Prostate gland (tissue), 2 donors: ENCODE data around the gene GGT5. TPM values are rescaled to one million over a fixed set of nuclear protein-coding genes. Genes with fewer than 3 reads are reported as not detected.

Experiments
- DNase-seq: peaks from one replicate; pipeline ENCODE4 v3.0.0-alpha.2; 2019; ENCODE audit warnings: low spot score
- H3K27ac ChIP-seq, 2 donors: fragments of 200-600 bp; sonication (generic); 2 replicates each; pipeline ENCODE4 v1.5.1; 2017 to 2019
- H3K27me3 ChIP-seq: fragments of 200-600 bp; sonication (generic); replicated peaks from 2 replicates; pipeline ENCODE4 v1.5.1; 2019; ENCODE audit not compliant: insufficient read depth
- H3K36me3 ChIP-seq, 2 donors: fragments of 200-600 bp; sonication (generic); 1 replicate in 1 of 2; 2 replicates in 1 of 2; pipeline versions ENCODE4 v1.5.1 to v1.8.1; 2017 to 2019
- H3K4me1 ChIP-seq: fragments of 200-600 bp; sonication (generic); replicated peaks from 2 replicates; pipeline ENCODE4 v1.5.1; 2019
- H3K4me3 ChIP-seq, 2 donors: fragments of 200-600 bp; sonication (generic); 2 replicates each; pipeline ENCODE4 v1.5.1; 2017 to 2019
- H3K9me3 ChIP-seq: fragments of 200-600 bp; sonication (generic); 2 replicates; pipeline ENCODE4 v1.5.1; 2017
- CTCF ChIP-seq, 4 experiments: fragments of 200-600 bp in 2 of 4; fragments of 450-650 bp in 2 of 4; sonication (generic) in 2 of 4; IDR thresholded peaks; 1 replicate in 3 of 4; 2 replicates in 1 of 4; pipeline ENCODE4 v1.5.1; 2016 to 2019; ENCODE audit warnings: antibody characterized with exemption in 4 of 4, mild to moderate bottlenecking in 2 of 4, moderate library complexity in 2 of 4
- POLR2A ChIP-seq: fragments of 450-650 bp; IDR thresholded peaks from one replicate; pipeline ENCODE4 v1.6.1; 2016; ENCODE audit warnings: antibody characterized with exemption, mild to moderate bottlenecking
- POLR2AphosphoS5 ChIP-seq: sonication (generic); formaldehyde crosslinking; IDR thresholded peaks from one replicate; pipeline ENCODE4 v1.6.1; 2017; ENCODE audit warnings: antibody characterized with exemption
- WGBS: methylation state at CpG from one replicate; pipeline ENCODE4 v1.1.5; 2018; 5-methylcytosine and 5-hydroxymethylcytosine counted together
- intact Hi-C: fragments of 100-400 bp; cut with DNase I; formaldehyde crosslinking; loops from one replicate; pipeline ENCODE4 v1.14.2; 2022
- total RNA-seq, 2 donors: library from RNA; depleted of rRNA; stranded (reverse); fragments of >200 nt; gene quantifications; one replicate each; pipeline ENCODE4 v1.1.0, GENCODE V29; 2016

Gene GGT5
- total RNA-seq, 2 donors from 2014 or later, result 19.2 to 39.7 TPM

GRCh38 chr22:24170632-24171031, 74.2 kb downstream of the GGT5 start:
- no peaks in the 10 kb centered on the region for H3K9me3 ChIP-seq
- H3K4me3 ChIP-seq, result no peak overlapping the region
- no peak for DNase-seq
- no peak overlapping the region for H3K27ac ChIP-seq
- TF ChIP-seq CTCF (IDR thresholded peaks at IDR 0.05) (no peak), POLR2AphosphoS5 (no peak), POLR2A (no peak)
- no peaks in the 10 kb centered on the region for H3K27me3 ChIP-seq
- intact Hi-C loops, result no loop called here
- peaks cover 16 to 36% of the 10 kb centered on the region in 2 donors for H3K36me3 ChIP-seq
- 93% methylated on average over 5 of the region's 5 CpGs for WGBS
- H3K4me1 ChIP-seq, result no peaks in the 10 kb centered on the region

GRCh38 chr22:24170188-24170587, 74.7 kb downstream of the GGT5 start:
- Histone ChIP-seq H3K27ac (no peak overlapping the region), H3K4me1 (no peaks in the 10 kb centered on the region), H3K27me3 (no peaks in the 10 kb centered on the region), H3K9me3 (no peaks in the 10 kb centered on the region), H3K36me3 (peaks cover 16 to 36% of the 10 kb centered on the region in 2 donors), H3K4me3 (no peak overlapping the region)
- intact Hi-C loops, result no loop called here
- 80% methylated on average over 12 of the region's 12 CpGs for WGBS
- no peak for TF ChIP-seq POLR2AphosphoS5
- no peak for TF ChIP-seq POLR2A
- no peak for TF ChIP-seq CTCF (IDR thresholded peaks at IDR 0.05)
- DNase-seq, result no peak

Other genes starting within 250 kb of the GGT5 start
- gene GSTT4, start 239.6 kb downstream of the GGT5 start, total RNA-seq, result under 1 TPM in 1 of 2 donors, not detected in 1; 0.80 TPM
- 10 to 100 TPM; 41.1 to 85.8 TPM for gene CABIN1, start 233.8 kb downstream of the GGT5 start, total RNA-seq
- gene SUSD2, start 63.6 kb downstream of the GGT5 start, total RNA-seq, result 1 to 10 TPM; 7.8 to 9.3 TPM
- 10 to 100 TPM; 39.6 to 63.2 TPM for gene SPECC1L, start 25.7 kb upstream of the GGT5 start, total RNA-seq
- 1 to 10 TPM; 2.1 to 3.7 TPM for gene ADORA2A, start 182.5 kb upstream of the GGT5 start, total RNA-seq